K562 (cell line): ENCODE data around the gene RNH1. TPM values are rescaled to one million over a fixed set of nuclear protein-coding genes. Genes with fewer than 3 reads are reported as not detected.
A peak's percentile ranks its signal among the peaks of the same experiment; 100 is the strongest.

ENCODE experiments used
- ARID3A ChIP-seq: IDR thresholded peaks from 2 replicates; pipeline ENCODE4 v1.6.1; 2012; ENCODE audit warnings: low read depth, low read length, improper control_type of control experiment, borderline replicate concordance
- CLOCK ChIP-seq: fragments of 250-450 bp; sonication (Bioruptor Pico); IDR thresholded peaks from 2 replicates; pipeline ENCODE4 v1.4.0; 2020; ENCODE audit warnings: mild to moderate bottlenecking, moderate library complexity, borderline replicate concordance
- EGR1 ChIP-seq: fragments of 450-650 bp; conservative IDR thresholded peaks from 2 replicates; pipeline ENCODE4 v1.6.1; 2017; ENCODE audit warnings: mild to moderate bottlenecking
- MAFK ChIP-seq: IDR thresholded peaks from 2 replicates; pipeline ENCODE4 v1.6.1; 2011; ENCODE audit warnings: low read length, improper control_type of control experiment
- MCM5 ChIP-seq: fragments of 450-650 bp; IDR thresholded peaks from 2 replicates; pipeline ENCODE4 v1.6.1; 2016; ENCODE audit warnings: low read depth
- MXD1 ChIP-seq: fragments of 250-450 bp; sonication (Bioruptor Pico); IDR thresholded peaks from 2 replicates; pipeline ENCODE4 v1.8.0; 2021; ENCODE audit warnings: borderline replicate concordance, mild to moderate bottlenecking, moderate library complexity; ENCODE audit not compliant: poor library complexity, severe bottlenecking
- NEUROD1 ChIP-seq: fragments of 150-350 bp; IDR thresholded peaks from 2 replicates; pipeline ENCODE4 v1.6.1; 2014; ENCODE audit warnings: borderline replicate concordance, low read length, low read depth; ENCODE audit not compliant: partially characterized antibody
- NRF1 ChIP-seq, 2 experiments: fragments of 450-650 bp; IDR thresholded peaks in 1 of 2; conservative IDR thresholded peaks in 1 of 2; 2 replicates each; pipeline ENCODE4 v1.6.1; 2014; ENCODE audit warnings: mild to moderate bottlenecking in 2 of 2
- RBM39 ChIP-seq: fragments of 200-400 bp; formaldehyde crosslinking; optimal IDR thresholded peaks from 2 replicates; pipeline ENCODE3; 2018; ENCODE audit warnings: low read depth, low read length
- SMAD1 ChIP-seq: fragments of 150-350 bp; IDR thresholded peaks from 2 replicates; pipeline ENCODE4 v1.6.1; 2014; ENCODE audit warnings: low read length, low read depth; ENCODE audit not compliant: partially characterized antibody
- TEAD2 ChIP-seq: fragments of 450-650 bp; IDR thresholded peaks from 2 replicates; pipeline ENCODE4 v1.6.1; 2016; ENCODE audit warnings: missing genetic modification characterization, control low read depth, missing compliant biosample characterization
- U2AF2 ChIP-seq: fragments of 200-400 bp; formaldehyde crosslinking; optimal IDR thresholded peaks from 2 replicates; pipeline ENCODE3; 2017; ENCODE audit warnings: low read depth, mild to moderate bottlenecking, low read length
- ZBTB49 ChIP-seq: sonication (generic); formaldehyde crosslinking; IDR thresholded peaks from 2 replicates; pipeline ENCODE4 v1.8.0; 2022; ENCODE audit warnings: missing genetic modification reagents, mild to moderate bottlenecking, borderline replicate concordance
- ZBTB5 ChIP-seq: fragments of 450-650 bp; IDR thresholded peaks from 2 replicates; pipeline ENCODE4 v1.6.1; 2017; ENCODE audit warnings: antibody characterized with exemption
- ZNF121 ChIP-seq: sonication (generic); formaldehyde crosslinking; conservative IDR thresholded peaks from 2 replicates; pipeline ENCODE4 v1.8.0; 2022; ENCODE audit warnings: missing genetic modification reagents
- ZNF766 ChIP-seq: fragments of 200-800 bp; sonication (Bioruptor generic); conservative IDR thresholded peaks from 2 replicates; pipeline ENCODE4 v1.6.1; 2016; ENCODE audit warnings: missing genetic modification characterization, missing compliant biosample characterization
- polyA plus RNA-seq, 8 experiments: library from polyadenylated mRNA; depleted of rRNA in 4 of 8; stranded (reverse) in 5 of 8; unstranded in 3 of 8; fragments of >200 nt; fragmentation: Nextera tagmentation in 2 of 8; fragmentation: Illumina TruSeq in 1 of 8; extraction: Ambion mirVana in 2 of 8; extraction: Trizol in 1 of 8; gene quantifications; 2 replicates each; pipeline versions ENCODE4 v1.2.1 to v1.2.3, GENCODE V29; 2011 to 2014; ENCODE audit warnings: inconsistent platforms in 1 of 8, missing spikeins in 1 of 8
- total RNA-seq, 7 experiments: library from RNA; depleted of rRNA in 6 of 7; stranded (reverse); fragments of >200 nt in 6 of 7; fragmentation: Illumina TruSeq in 2 of 7; extraction: Trizol in 2 of 7; gene quantifications; 2 replicates each; pipeline versions ENCODE4 v1.2.1 to v1.2.3, GENCODE V29; 2011 to 2021; ENCODE audit warnings: low replicate concordance in 1 of 7

The RNH1 gene
- total and polyA plus RNA-seq, 9 of the 15 experiments (the other 6 are each of a cell fraction or from before 2014, with no cell fraction given), result 2.5 to 160 (median 44.3) TPM

- TF ChIP-seq NEUROD1, result peak; percentile 33
- TF ChIP-seq MCM5, result no peak
- no peak for TF ChIP-seq ZBTB5
- peak; percentile 82 for TF ChIP-seq MXD1 (CRISPR knock-in tag)
- peak; percentile 30 for TF ChIP-seq SMAD1
- peak; percentile 72; the same call in 1 of the 2 replicates for TF ChIP-seq ZNF766
- peak; percentile 93 to 94 for TF ChIP-seq NRF1 (conservative IDR thresholded peaks at IDR 0.05 in 1 of 2, IDR thresholded peaks at IDR 0.05 in 1 of 2)
- TF ChIP-seq RBM39, result no peak
- TF ChIP-seq U2AF2, result no peak
- no peak for TF ChIP-seq CLOCK (CRISPR knock-in tag)
- TF ChIP-seq ARID3A, result no peak
- no peak for TF ChIP-seq TEAD2
- TF ChIP-seq EGR1, result peak; percentile 64
- no peak for TF ChIP-seq ZNF121
- TF ChIP-seq MAFK, result no peak
- no peak for TF ChIP-seq ZBTB49
These were observed 626 bp downstream of the RNH1 start (continued) for GRCh38 chr11:506238-506994.
